Measurements from ENCODE around the gene ESPL1. TPM values are rescaled to one million over a fixed set of nuclear protein-coding genes. Genes with fewer than 3 reads are reported as not detected.

Gene ESPL1
- total and polyA plus RNA-seq, 4 donors = 2.8 to 19.3 (median 3.7) TPM

- TF ChIP-seq REST (IDR thresholded peaks at IDR 0.05) = no peak
- no peak for TF ChIP-seq YY1 (IDR thresholded peaks at IDR 0.05)
- TF ChIP-seq GABPA (IDR thresholded peaks at IDR 0.05 in 1 of 2, conservative IDR thresholded peaks at IDR 0.05 in 1 of 2) = no peak
- TF ChIP-seq EGR1 (IDR thresholded peaks at IDR 0.05; ENCODE audit: low read depth in 2 of 2) = no peak
- no peak for TF ChIP-seq NR2F2 (IDR thresholded peaks at IDR 0.05)
- no peak for TF ChIP-seq ZBTB33 (IDR thresholded peaks at IDR 0.05)
- no peak for TF ChIP-seq MAX (IDR thresholded peaks at IDR 0.05)
- TF ChIP-seq TAF1 (conservative IDR thresholded peaks at IDR 0.05) = no peak
These were observed 32.2 kb upstream of the ESPL1 start (continued) for GRCh38 chr12:53235742-53236442.

- DNase-seq (ENCODE audit: low spot score) = no peak
- TF ChIP-seq SP1 (IDR thresholded peaks at IDR 0.05) (no peak), FOXA1 (IDR thresholded peaks at IDR 0.05) (no peak), JUND (IDR thresholded peaks at IDR 0.05) (no peak), REST (IDR thresholded peaks at IDR 0.05) (no peak), GABPA (IDR thresholded peaks at IDR 0.05 in 1 of 2, conservative IDR thresholded peaks at IDR 0.05 in 1 of 2) (no peak), YY1 (IDR thresholded peaks at IDR 0.05) (no peak), TAF1 (conservative IDR thresholded peaks at IDR 0.05) (no peak), ZBTB33 (IDR thresholded peaks at IDR 0.05) (no peak), HNF4A (conservative IDR thresholded peaks at IDR 0.05) (no peak), RAD21 (IDR thresholded peaks at IDR 0.05) (no peak), RXRA (IDR thresholded peaks at IDR 0.05) (no peak), FOXA2 (IDR thresholded peaks at IDR 0.05) (no peak)
- TF ChIP-seq, protein P1, sequence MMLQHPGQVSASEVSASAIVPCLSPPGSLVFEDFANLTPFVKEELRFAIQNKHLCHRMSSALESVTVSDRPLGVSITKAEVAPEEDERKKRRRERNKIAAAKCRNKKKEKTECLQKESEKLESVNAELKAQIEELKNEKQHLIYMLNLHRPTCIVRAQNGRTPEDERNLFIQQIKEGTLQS (IDR thresholded peaks at IDR 0.05) = no peak
- H3K4me1 ChIP-seq (ENCODE audit: control insufficient read depth in 4 of 4, insufficient read depth in 4 of 4, low read length in 3 of 4) = peaks cover 0 to 4% (median 2%) of the 10 kb centered on the region in 4 donors
- H3K36me3 ChIP-seq (ENCODE audit: control insufficient read depth in 4 of 4, insufficient read depth in 3 of 4, low read depth in 1 of 4, low read length in 3 of 4) = no peaks in the 10 kb centered on the region
- 80% methylated on average over 1 of the region's 1 CpG for WGBS
- no peak overlapping the region for H3K27ac ChIP-seq (ENCODE audit: low read depth in 1 of 2, low read length in 2 of 2)
- H3K27me3 ChIP-seq (ENCODE audit: control insufficient read depth in 4 of 4, insufficient read depth in 4 of 4, low read length in 3 of 4) = peaks cover 0 to 15% (median 0%) of the 10 kb centered on the region in 4 donors
- H3K9ac ChIP-seq (ENCODE audit: low read depth in 1 of 2, low read length in 2 of 2) = no peak overlapping the region
- H3K9me3 ChIP-seq (ENCODE audit: control insufficient read depth in 4 of 4, low read length in 3 of 4) = no peaks in the 10 kb centered on the region
- no peak overlapping the region for H3K4me3 ChIP-seq (ENCODE audit: low read depth in 1 of 3, low read length in 3 of 3)
These were observed 31.5 kb upstream of the ESPL1 start for GRCh38 chr12:53236443-53237111.
